Rectal smooth muscle tissue (tissue), 1 donor: Measurements from ENCODE around the gene MICAL2.
A peak's percentile ranks its signal among the peaks of the same experiment; 100 is the strongest.

Source experiments
- H3K27ac ChIP-seq: one replicate; pipeline ENCODE4 v1.7.0; 2013; ENCODE audit warnings: low read depth, low read length, inconsistent platforms
- H3K27me3 ChIP-seq: one replicate; pipeline ENCODE4 v1.7.0; 2013; ENCODE audit warnings: low read length; ENCODE audit not compliant: control insufficient read depth, insufficient read depth
- H3K36me3 ChIP-seq: one replicate; pipeline ENCODE4 v1.7.0; 2013; ENCODE audit warnings: low read length; ENCODE audit not compliant: control insufficient read depth, insufficient read depth
- H3K4me1 ChIP-seq: one replicate; pipeline ENCODE4 v1.7.0; 2013; ENCODE audit warnings: low read length; ENCODE audit not compliant: control insufficient read depth, insufficient read depth
- H3K4me3 ChIP-seq: one replicate; pipeline ENCODE4 v1.7.0; 2013; ENCODE audit warnings: low read length
- H3K9ac ChIP-seq: one replicate; pipeline ENCODE4 v1.7.0; 2013; ENCODE audit warnings: low read length

The MICAL2 gene

GRCh38 chr11:12106501-12106900 lies 3.9 kb upstream of the MICAL2 start:
- H3K36me3 ChIP-seq = no peaks in the 10 kb centered on the region
- H3K4me1 ChIP-seq = peaks cover 6% of the 10 kb centered on the region
- H3K27me3 ChIP-seq = no peaks in the 10 kb centered on the region
- no peak overlapping the region for H3K27ac ChIP-seq
- no peak overlapping the region for H3K4me3 ChIP-seq
- no peak overlapping the region for H3K9ac ChIP-seq

GRCh38 chr11:12108875-12109453 lies 1.4 kb upstream of the MICAL2 start:
- Histone ChIP-seq H3K9ac (no peak overlapping the region), H3K36me3 (no peaks in the 10 kb centered on the region), H3K4me1 (peaks cover 15% of the 10 kb centered on the region), H3K27ac (no peak overlapping the region), H3K4me3 (no peak overlapping the region), H3K27me3 (no peaks in the 10 kb centered on the region)

- no peaks in the 10 kb centered on the region for H3K27me3 ChIP-seq
- peak overlapping the region; percentile 1 for H3K9ac ChIP-seq
- no peaks in the 10 kb centered on the region for H3K36me3 ChIP-seq
- H3K4me1 ChIP-seq = peaks cover 21% of the 10 kb centered on the region
- H3K4me3 ChIP-seq = peak overlapping the region; percentile 96
- peak overlapping the region; percentile 41 for H3K27ac ChIP-seq
Observed at GRCh38 chr11:12109591-12110196, 696 bp upstream of the MICAL2 start.

GRCh38 chr11:12110714-12111548 lies 541 bp downstream of the MICAL2 start:
- Histone ChIP-seq H3K4me3 (peak overlapping the region; percentile 96), H3K27ac (peak overlapping the region; percentile 91), H3K4me1 (peaks cover 21% of the 10 kb centered on the region), H3K36me3 (no peaks in the 10 kb centered on the region), H3K9ac (peak overlapping the region; percentile 95), H3K27me3 (no peaks in the 10 kb centered on the region)

GRCh38 chr11:12111549-12112520 lies 1.4 kb downstream of the MICAL2 start:
- H3K4me1 ChIP-seq = peaks cover 21% of the 10 kb centered on the region
- peak overlapping the region; percentile 95 for H3K9ac ChIP-seq
- peak overlapping the region; percentile 96 for H3K4me3 ChIP-seq
- H3K27ac ChIP-seq = peak overlapping the region; percentile 91
- no peaks in the 10 kb centered on the region for H3K27me3 ChIP-seq
- no peaks in the 10 kb centered on the region for H3K36me3 ChIP-seq

- no peak overlapping the region for H3K4me3 ChIP-seq
- H3K9ac ChIP-seq = no peak overlapping the region
- H3K27ac ChIP-seq = peak overlapping the region; percentile 91
- H3K4me1 ChIP-seq = peaks cover 21% of the 10 kb centered on the region
- no peaks in the 10 kb centered on the region for H3K27me3 ChIP-seq
- H3K36me3 ChIP-seq = no peaks in the 10 kb centered on the region
Observed at GRCh38 chr11:12112750-12113149, 2.4 kb downstream of the MICAL2 start.

- no peaks in the 10 kb centered on the region for H3K27me3 ChIP-seq
- H3K27ac ChIP-seq = peak overlapping the region; percentile 91
- H3K9ac ChIP-seq = no peak overlapping the region
- H3K4me3 ChIP-seq = no peak overlapping the region
- H3K4me1 ChIP-seq = peaks cover 22% of the 10 kb centered on the region
- no peaks in the 10 kb centered on the region for H3K36me3 ChIP-seq
Observed at GRCh38 chr11:12113294-12113693, 2.9 kb downstream of the MICAL2 start.

GRCh38 chr11:12114193-12115033 lies 4.0 kb downstream of the MICAL2 start:
- H3K27me3 ChIP-seq = no peaks in the 10 kb centered on the region
- no peak overlapping the region for H3K4me3 ChIP-seq
- peaks cover 31% of the 10 kb centered on the region for H3K4me1 ChIP-seq
- H3K36me3 ChIP-seq = no peaks in the 10 kb centered on the region
- H3K9ac ChIP-seq = no peak overlapping the region
- peak overlapping the region; percentile 46 for H3K27ac ChIP-seq

- Histone ChIP-seq H3K9ac (no peak overlapping the region), H3K36me3 (no peaks in the 10 kb centered on the region), H3K4me3 (no peak overlapping the region), H3K27me3 (no peaks in the 10 kb centered on the region), H3K4me1 (peaks cover 33% of the 10 kb centered on the region), H3K27ac (peak overlapping the region; percentile 78)
Observed at GRCh38 chr11:12116425-12117032, 6.1 kb downstream of the MICAL2 start.

GRCh38 chr11:12117200-12117599 lies 6.8 kb downstream of the MICAL2 start:
- Histone ChIP-seq H3K27ac (peak overlapping the region; percentile 78), H3K36me3 (no peaks in the 10 kb centered on the region), H3K4me1 (peaks cover 29% of the 10 kb centered on the region)

GRCh38 chr11:12117611-12118010 lies 7.2 kb downstream of the MICAL2 start:
- Histone ChIP-seq H3K4me3 (no peak overlapping the region), H3K27ac (peak overlapping the region; percentile 78), H3K4me1 (peaks cover 28% of the 10 kb centered on the region), H3K9ac (no peak overlapping the region), H3K27me3 (no peaks in the 10 kb centered on the region), H3K36me3 (no peaks in the 10 kb centered on the region)

More at GRCh38 chr11:12117200-12117599, 6.8 kb downstream of the MICAL2 start:
- Histone ChIP-seq H3K4me3 (no peak overlapping the region), H3K9ac (no peak overlapping the region), H3K27me3 (no peaks in the 10 kb centered on the region)
